ENCODE results near the gene TUBB1.
"Not testable (repeated sequence)": the region's sequence is repeated elsewhere in the genome, so short reads cannot be mapped to it uniquely, and the experiment has no call there.

TUBB1 gene

GRCh38 chr20:59006864-59007664, 12.2 kb upstream of the TUBB1 start, which contains the start of gene CTSZ:
CTSZ (minus strand) TSS chr20:59007254; CDS start chr20:59007128, 126 bp downstream.
- no peak for DNase-seq

DNA sequence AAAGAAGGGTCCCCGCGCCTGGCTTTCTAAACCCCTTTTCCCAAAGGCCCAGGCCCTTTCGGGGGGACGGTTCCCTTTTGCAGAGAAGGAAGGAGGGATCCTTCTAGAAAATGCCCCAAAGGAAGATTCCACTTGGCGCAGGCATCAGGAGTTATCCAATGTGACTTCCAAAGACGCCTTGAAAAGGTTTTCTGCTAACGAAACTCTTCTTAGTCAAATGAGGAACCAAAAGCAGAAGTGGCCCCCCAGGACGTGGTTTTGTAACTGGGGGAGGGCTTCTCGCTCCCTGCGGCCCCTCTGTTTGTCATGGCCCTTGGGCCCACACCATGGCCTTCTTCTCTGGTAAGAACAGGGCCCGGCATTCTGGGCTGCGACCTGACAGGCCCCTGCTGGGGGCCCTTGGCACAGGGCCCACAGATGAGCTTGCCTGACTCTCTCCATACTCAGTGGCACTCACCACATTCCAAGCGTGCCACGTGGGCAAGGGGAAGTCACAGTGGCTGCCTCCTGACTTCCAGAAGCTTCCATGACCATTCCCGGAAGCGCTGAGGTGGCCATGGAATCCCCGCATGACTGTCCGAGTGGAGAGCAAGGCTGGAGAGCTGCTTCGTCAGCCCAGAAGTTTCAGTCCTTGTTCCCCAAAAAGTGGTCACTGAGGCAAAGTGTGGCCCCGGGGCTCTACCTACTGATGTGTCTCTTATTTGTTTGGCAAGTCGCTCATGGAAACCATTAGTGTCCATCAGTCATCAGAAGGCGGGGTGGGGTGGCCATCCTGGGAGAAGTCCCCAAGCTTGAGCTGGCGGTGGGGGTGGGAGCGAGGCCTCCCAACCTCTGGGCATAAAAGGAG, 11.3 kb upstream of the TUBB1 start:
- DNase-seq: no peak

GRCh38 chr20:59008715-59009336, 10.4 kb upstream of the TUBB1 start:
- DNase-seq: no peak

GRCh38 chr20:59010321-59010994, 8.8 kb upstream of the TUBB1 start:
- DNase-seq: no peak

DNA sequence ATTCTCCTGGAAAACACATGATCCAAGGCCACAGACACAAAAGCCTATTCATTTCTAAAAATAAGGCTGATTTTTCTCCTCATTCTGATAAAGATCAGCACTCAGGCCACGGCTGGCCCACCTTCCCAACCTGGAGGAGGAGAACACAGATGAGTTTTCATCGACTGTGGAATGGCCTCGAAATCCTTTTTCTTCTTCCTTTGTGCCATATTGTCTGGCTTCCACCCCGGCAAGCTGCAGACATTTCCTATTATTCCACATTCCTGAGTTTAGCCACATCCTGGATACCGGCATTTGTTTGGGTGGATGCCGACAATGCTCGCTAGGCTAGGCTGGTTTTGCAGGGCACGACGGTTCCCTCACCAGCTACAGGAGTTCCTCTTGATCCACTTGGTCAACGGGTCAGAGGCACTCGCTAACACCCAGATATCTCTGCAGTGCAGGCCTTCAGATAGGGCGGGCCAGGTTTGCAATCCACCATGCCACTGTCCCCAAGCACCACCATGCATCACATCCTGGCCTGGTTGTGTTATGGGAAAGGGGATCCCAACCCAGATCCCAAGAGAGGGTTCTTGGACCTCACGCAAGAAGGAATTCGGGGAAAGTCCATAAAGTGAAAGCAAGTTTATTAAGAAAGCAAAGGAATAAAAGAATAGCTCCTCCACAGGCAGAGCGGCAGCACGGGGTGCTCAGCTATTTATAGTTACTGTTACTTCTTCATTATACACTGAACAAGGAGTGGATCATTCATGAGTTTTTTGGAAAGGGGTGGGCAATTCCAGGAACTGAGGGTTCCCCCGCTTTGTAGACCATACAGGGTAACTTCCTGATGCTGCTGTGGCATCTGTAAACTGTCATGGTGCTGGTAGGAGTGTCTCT, 8.0 kb upstream of the TUBB1 start:
- DNase-seq: no peak

DNA sequence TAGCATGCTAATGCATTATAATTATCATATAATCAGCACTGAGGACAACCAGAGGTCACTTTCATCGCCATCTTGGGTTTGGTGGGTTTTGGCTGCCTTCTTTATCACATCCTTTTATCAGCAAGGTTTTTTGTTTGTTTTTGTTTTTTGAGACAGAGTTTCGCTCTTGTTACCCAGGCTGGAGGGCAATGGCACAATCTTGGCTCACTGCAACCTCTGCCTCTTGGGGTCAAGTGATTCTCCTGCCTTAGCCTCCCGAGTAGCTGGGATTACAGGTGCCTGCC, 7.4 kb upstream of the TUBB1 start:
- DNase-seq: not testable (repeated sequence)

GRCh38 chr20:59013031-59013951, 5.9 kb upstream of the TUBB1 start:
- DNase-seq: no peak

- DNase-seq: no peak
Measured at GRCh38 chr20:59013959-59014608, 5.1 kb upstream of the TUBB1 start.

DNA sequence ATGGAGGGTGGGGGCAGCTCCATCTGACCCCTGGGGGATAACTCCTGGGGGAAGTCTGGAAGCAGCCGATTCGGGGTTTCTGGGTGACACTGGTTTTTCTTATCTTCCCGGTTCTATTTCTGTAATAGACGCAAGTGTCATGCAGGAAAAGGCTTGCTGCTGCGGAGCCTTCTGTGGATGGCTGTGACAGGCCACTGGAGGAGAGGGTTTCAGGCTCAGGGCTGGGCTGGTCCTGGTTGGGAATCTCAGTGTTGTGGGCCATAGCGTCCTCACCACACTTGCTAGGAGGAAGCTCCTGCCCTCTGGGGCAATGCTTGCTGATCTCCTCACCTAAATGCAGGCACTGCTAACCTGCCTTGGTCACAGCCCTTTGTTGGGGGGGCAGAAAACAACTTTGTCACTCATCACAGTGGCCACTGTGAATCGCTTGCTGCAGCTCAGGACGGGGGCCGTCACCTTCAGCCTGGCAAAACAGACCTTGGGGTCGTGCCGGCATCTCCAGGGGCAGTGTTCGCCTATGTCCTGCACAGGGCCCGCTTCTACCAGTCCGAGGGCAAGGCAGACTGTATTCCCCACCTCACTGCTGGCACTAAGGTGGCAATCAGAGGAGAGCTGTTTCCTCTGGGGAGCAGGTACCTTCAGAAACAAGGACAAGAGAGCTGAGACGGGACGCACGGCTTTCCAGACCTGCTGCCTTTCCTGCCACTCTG, 4.4 kb upstream of the TUBB1 start:
- no peak for DNase-seq

- DNase-seq: no peak
Measured at GRCh38 chr20:59015411-59015810, 3.8 kb upstream of the TUBB1 start.

DNA sequence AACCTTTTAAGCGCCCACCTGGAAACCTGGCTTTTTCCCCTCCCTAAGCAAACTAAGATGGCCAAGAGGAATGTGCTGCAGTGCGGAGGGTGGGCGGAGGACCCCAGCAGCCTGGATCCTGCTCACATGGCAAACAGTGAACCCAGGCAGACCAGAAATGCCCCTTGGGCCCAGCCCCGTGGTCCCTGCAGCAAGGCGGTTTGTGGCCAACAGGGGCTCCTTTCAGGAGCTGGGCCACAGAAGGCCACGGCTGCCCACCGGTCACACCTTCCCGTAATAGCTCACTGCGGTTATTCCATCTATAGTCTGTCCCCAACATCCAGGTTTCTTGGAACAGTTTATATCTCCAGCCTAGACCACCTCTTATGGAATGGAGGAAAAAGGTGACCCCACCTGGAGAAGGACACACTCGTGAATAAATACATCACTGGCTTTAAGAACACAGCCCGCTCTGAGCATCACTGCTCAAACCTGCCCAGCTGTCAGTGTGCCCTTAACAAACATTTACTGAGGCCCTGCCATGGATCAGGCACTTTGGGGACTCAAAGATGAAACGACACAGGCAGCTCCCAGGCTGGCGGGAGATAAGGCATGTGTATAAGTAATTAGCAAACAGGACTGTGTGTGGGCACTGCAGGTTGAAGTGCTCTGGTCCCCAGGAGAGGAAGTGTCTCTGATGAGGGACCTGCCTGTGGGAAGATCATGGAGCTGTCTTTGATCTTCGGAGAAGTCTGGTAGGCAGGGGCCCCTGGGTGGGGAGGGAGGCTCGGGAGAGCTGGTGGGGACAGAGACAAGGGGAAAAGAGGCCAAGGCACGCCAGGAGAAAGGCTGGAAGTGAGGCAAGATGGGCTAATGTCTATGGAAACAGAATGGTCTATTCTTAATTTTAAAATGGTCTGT, 3.2 kb upstream of the TUBB1 start:
- DNase-seq: no peak

DNA sequence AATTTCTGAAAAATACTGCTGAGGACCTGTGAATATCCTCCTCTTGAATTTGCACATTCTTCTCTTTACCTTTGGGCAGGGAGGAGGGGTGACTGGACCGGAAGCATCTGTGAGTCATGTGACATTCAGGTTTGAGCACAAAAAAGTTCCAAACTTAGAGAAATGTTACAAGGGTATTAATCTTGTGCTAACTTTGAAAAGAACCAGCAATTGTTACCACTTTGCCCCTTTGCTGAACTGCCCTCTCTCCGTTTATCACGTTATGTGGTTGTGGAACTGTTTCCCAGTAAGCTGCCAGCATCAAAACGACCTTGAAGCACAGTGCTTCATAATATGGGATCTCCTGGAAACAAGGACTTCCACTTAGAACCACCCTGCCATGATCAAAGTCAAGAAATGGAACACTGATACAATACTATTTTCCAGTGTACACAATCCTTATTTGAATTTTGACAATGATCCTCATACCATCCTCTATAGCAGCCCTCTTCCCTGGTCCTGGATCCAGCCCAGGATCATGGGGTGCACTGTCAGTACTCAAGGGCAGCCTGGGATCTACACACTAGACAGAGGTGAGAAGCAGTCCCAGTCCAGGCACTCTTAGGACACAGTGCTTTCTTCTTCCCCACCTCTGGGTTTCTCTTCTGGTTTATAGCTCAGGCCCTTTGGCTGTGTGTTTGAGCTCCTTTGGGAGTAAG, 2.3 kb upstream of the TUBB1 start:
- DNase-seq: no peak

GRCh38 chr20:59017493-59018231, 1.6 kb upstream of the TUBB1 start:
- DNase-seq: no peak

DNA sequence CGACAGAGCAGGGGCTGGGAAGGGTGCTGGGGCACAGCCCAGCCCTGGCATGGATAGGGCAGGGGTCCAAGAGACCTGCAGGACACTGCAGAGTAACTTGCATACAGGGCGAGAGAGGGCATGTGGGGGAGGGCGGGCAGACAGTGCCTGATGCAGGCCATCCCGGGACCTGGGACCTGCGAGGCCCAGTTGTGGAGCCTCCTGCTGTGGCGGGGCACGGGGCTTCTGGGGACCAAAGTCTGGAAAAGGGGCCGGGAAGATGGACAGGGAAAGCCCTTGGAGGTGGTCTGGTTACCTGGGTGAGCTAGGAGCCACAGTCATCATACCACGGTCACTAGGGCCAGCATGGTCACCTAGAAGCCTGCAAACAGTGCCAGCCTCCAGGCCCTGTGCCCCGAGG, 412 bp upstream of the TUBB1 start:
- DNase-seq: no peak

DNA sequence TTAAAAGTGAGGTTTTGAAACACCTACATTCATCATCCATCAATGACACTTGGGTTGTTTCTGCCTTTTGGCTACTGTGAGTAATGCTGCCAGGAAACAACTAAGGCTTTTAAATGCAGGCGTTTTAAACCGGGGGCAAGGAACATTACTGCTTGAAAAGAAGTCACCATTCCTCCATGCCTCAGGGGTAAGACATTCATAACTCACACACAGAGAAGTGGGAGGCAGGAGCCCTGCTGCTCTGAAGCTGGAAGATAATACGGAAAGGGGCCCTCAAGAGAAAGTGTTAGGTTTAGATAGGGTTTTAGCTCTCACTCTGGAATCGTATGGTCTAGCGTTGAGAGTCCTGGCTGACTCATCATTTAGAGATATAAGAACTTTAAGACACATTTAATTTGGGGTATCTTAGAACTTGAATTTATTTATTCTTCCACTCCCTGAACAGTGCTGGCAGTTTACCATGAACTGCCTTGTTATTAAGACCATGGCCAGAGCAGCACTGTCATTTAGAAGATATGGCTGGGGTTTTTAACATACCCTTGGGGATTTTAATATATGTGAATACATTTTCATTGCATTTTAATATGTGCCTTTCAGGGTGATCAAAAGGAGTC, 1.8 kb downstream of the TUBB1 start:
- no peak for DNase-seq

GRCh38 chr20:59022754-59023153, 3.5 kb downstream of the TUBB1 start:
- no peak for DNase-seq

DNA sequence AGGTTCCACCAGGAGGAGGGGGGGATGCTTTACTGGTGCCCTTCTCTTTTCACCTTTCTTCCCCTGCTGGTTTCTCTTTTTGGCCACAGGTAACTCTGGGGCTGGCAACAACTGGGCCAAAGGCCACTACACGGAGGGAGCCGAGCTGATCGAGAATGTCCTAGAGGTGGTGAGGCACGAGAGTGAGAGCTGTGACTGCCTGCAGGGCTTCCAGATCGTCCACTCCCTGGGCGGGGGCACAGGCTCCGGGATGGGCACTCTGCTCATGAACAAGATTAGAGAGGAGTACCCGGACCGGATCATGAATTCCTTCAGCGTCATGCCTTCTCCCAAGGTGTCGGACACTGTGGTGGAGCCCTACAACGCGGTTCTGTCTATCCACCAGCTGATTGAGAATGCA, 4.4 kb downstream of the TUBB1 start:
- DNase-seq: no peak
